Measurements from ENCODE around the gene FUT7. TPM values are rescaled to one million over a fixed set of nuclear protein-coding genes. Genes with fewer than 3 reads are reported as not detected.

FUT7 gene
- total RNA-seq, 5 donors from 2014 or later (not counting 1 experiment from before 2014, with no cell fraction given) = 1.1 to 7.7 (median 5.1) TPM

GRCh38 chr9:136995362-136995761 is 36.5 kb downstream of the FUT7 start:
- ChIA-PET CTCF (interaction anchor here in 1 of 2 donors (1.0 kb wide), 1 partner anchor 100 kb away, joined by 3 read pairs; no protein-coding TSS in a partner anchor), POLR2A (no interaction called here)
- 77% methylated on average over 15 of the region's 30 CpGs for WGBS (ENCODE audit: insufficient coverage)
- H3K4me3 ChIP-seq (ENCODE audit: control insufficient read depth in 1 of 2, extremely low read depth in 1 of 2, low read length in 1 of 2) = no peak overlapping the region
- H3K9me3 Mint-ChIP-seq = no peaks in the 10 kb centered on the region
- no peak overlapping the region for H3K27ac ChIP-seq (ENCODE audit: low read length)
- no peak overlapping the region for H3K27ac Mint-ChIP-seq
- H3K9me3 ChIP-seq = no peaks in the 10 kb centered on the region
- no peak overlapping the region for H3K4me3 Mint-ChIP-seq
- H3K27me3 Mint-ChIP-seq = peaks cover 0 to 4% of the 10 kb centered on the region in 2 donors
- peaks cover 3% of the 10 kb centered on the region for H3K36me3 Mint-ChIP-seq
- H3K4me1 Mint-ChIP-seq = peaks cover 31 to 58% (median 51%) of the 10 kb centered on the region in 3 donors
- H3K36me3 ChIP-seq (ENCODE audit: control insufficient read depth in 2 of 2, extremely low read depth in 1 of 2, insufficient read depth in 1 of 2, low read length in 1 of 2) = peaks cover 4 to 13% of the 10 kb centered on the region in 2 donors
- peak in 1 of 35 experiments; percentile 14 for DNase-seq
- H3K4me1 ChIP-seq (ENCODE audit: control insufficient read depth in 1 of 2, extremely low read depth in 1 of 2, insufficient read depth in 2 of 2, low read length in 2 of 2) = peaks cover 22 to 86% of the 10 kb centered on the region in 2 experiments
- peaks cover 0 to 28% of the 10 kb centered on the region in 2 experiments for H3K27me3 ChIP-seq (replicated peaks in 1 of 2; ENCODE audit: control insufficient read depth in 2 of 2, extremely low read depth in 1 of 2, insufficient read depth in 2 of 2, low read length in 1 of 2)
- no peak for ATAC-seq (replicated peaks in 1 of 4)

- Mint-ChIP-seq H3K9me3 (no peaks in the 10 kb centered on the region), H3K4me1 (peaks cover 31 to 53% (median 46%) of the 10 kb centered on the region in 3 donors), H3K4me3 (no peak overlapping the region), H3K36me3 (peaks cover 3% of the 10 kb centered on the region), H3K27ac (no peak overlapping the region), H3K27me3 (peaks cover 0 to 4% of the 10 kb centered on the region in 2 donors)
- DNase-seq (peak in 1 of 35 experiments; percentile 15), ATAC-seq (replicated peaks in 1 of 4) (no peak)
- Histone ChIP-seq H3K27ac (ENCODE audit: low read length) (no peak overlapping the region), H3K9me3 (no peaks in the 10 kb centered on the region), H3K36me3 (ENCODE audit: control insufficient read depth in 2 of 2, extremely low read depth in 1 of 2, insufficient read depth in 1 of 2, low read length in 1 of 2) (peaks cover 4 to 13% of the 10 kb centered on the region in 2 donors), H3K4me3 (ENCODE audit: control insufficient read depth in 1 of 2, extremely low read depth in 1 of 2, low read length in 1 of 2) (no peak overlapping the region), H3K27me3 (replicated peaks in 1 of 2; ENCODE audit: control insufficient read depth in 2 of 2, extremely low read depth in 1 of 2, insufficient read depth in 2 of 2, low read length in 1 of 2) (peaks cover 0 to 28% of the 10 kb centered on the region in 2 experiments), H3K4me1 (ENCODE audit: control insufficient read depth in 1 of 2, extremely low read depth in 1 of 2, insufficient read depth in 2 of 2, low read length in 2 of 2) (peaks cover 22 to 81% of the 10 kb centered on the region in 2 experiments)
- 86% methylated on average over 33 of the region's 40 CpGs for WGBS (ENCODE audit: insufficient coverage)
- POLR2A ChIA-PET = no interaction called here
- CTCF ChIA-PET = no interaction called here
Observed at GRCh38 chr9:136994888-136995230, 37.0 kb downstream of the FUT7 start.

GRCh38 chr9:136994180-136994887 is 37.6 kb downstream of the FUT7 start:
- DNase-seq (no peak), ATAC-seq (replicated peaks in 1 of 4) (no peak)
- ChIA-PET POLR2A (interaction anchor here in 1 of 2 donors (0.6 kb wide), 1 partner anchor 36 kb away, joined by 3 read pairs; no protein-coding TSS in a partner anchor), CTCF (interaction anchor here in 1 of 2 donors (3.1 kb wide), 1 partner anchor 35 kb away, joined by 9 read pairs; no protein-coding TSS in a partner anchor)
- Histone ChIP-seq H3K4me3 (ENCODE audit: control insufficient read depth in 1 of 2, extremely low read depth in 1 of 2, low read length in 1 of 2) (no peak overlapping the region), H3K27me3 (replicated peaks in 1 of 2; ENCODE audit: control insufficient read depth in 2 of 2, extremely low read depth in 1 of 2, insufficient read depth in 2 of 2, low read length in 1 of 2) (peaks cover 0 to 28% of the 10 kb centered on the region in 2 experiments), H3K9me3 (no peaks in the 10 kb centered on the region), H3K36me3 (ENCODE audit: control insufficient read depth in 2 of 2, extremely low read depth in 1 of 2, insufficient read depth in 1 of 2, low read length in 1 of 2) (peaks cover 4 to 13% of the 10 kb centered on the region in 2 donors), H3K27ac (ENCODE audit: low read length) (peak overlapping the region; percentile 86), H3K4me1 (ENCODE audit: control insufficient read depth in 1 of 2, extremely low read depth in 1 of 2, insufficient read depth in 2 of 2, low read length in 2 of 2) (peaks cover 22 to 76% of the 10 kb centered on the region in 2 experiments)
- Mint-ChIP-seq H3K36me3 (peaks cover 3% of the 10 kb centered on the region), H3K9me3 (no peaks in the 10 kb centered on the region), H3K27ac (peak overlapping the region in 1 of 2 donors; percentile 80), H3K4me3 (peak overlapping the region in 2 of 3 donors; percentile 79 to 84), H3K27me3 (peaks cover 0 to 4% of the 10 kb centered on the region in 2 donors), H3K4me1 (peaks cover 31 to 53% (median 46%) of the 10 kb centered on the region in 3 donors)
- WGBS (ENCODE audit: insufficient coverage) = 92% methylated on average over 46 of the region's 54 CpGs

- H3K27me3 ChIP-seq (replicated peaks in 1 of 2; ENCODE audit: control insufficient read depth in 2 of 2, extremely low read depth in 1 of 2, insufficient read depth in 2 of 2, low read length in 1 of 2) = peaks cover 0 to 23% of the 10 kb centered on the region in 2 experiments
- H3K4me3 ChIP-seq (ENCODE audit: control insufficient read depth in 1 of 2, extremely low read depth in 1 of 2, low read length in 1 of 2) = peak overlapping the region; percentile 84 to 89
- ATAC-seq (replicated peaks in 1 of 4) (no peak), DNase-seq (no peak)
- peaks cover 4 to 13% of the 10 kb centered on the region in 2 donors for H3K36me3 ChIP-seq (ENCODE audit: control insufficient read depth in 2 of 2, extremely low read depth in 1 of 2, insufficient read depth in 1 of 2, low read length in 1 of 2)
- ChIA-PET POLR2A (no interaction called here), CTCF (interaction anchor here in 1 of 2 donors (1.6 to 3.1 kb wide), 2 partner anchors 15 to 36 kb away, joined by 7 to 9 read pairs; no protein-coding TSS in a partner anchor)
- H3K9me3 Mint-ChIP-seq = no peaks in the 10 kb centered on the region
- peak overlapping the region; percentile 79 to 85 (median 84) for H3K4me3 Mint-ChIP-seq
- peaks cover 25 to 42% (median 34%) of the 10 kb centered on the region in 3 donors for H3K4me1 Mint-ChIP-seq
- H3K27ac Mint-ChIP-seq = peak overlapping the region; percentile 84 to 86
- peak overlapping the region; percentile 86 for H3K27ac ChIP-seq (ENCODE audit: low read length)
- WGBS (ENCODE audit: insufficient coverage) = 42% methylated on average over 13 of the region's 18 CpGs
- H3K27me3 Mint-ChIP-seq = peaks cover 0 to under 1% of the 10 kb centered on the region in 2 donors
- H3K4me1 ChIP-seq (ENCODE audit: control insufficient read depth in 1 of 2, extremely low read depth in 1 of 2, insufficient read depth in 2 of 2, low read length in 2 of 2) = peaks cover 22 to 62% of the 10 kb centered on the region in 2 experiments
- peaks cover 3% of the 10 kb centered on the region for H3K36me3 Mint-ChIP-seq
- no peaks in the 10 kb centered on the region for H3K9me3 ChIP-seq
Observed at GRCh38 chr9:136992819-136993369, 39.0 kb downstream of the FUT7 start.

- H3K4me1 Mint-ChIP-seq = peaks cover 19 to 36% (median 27%) of the 10 kb centered on the region in 3 donors
- ChIA-PET POLR2A (no interaction called here), CTCF (interaction anchor here (0.6 to 3.1 kb wide), 6 partner anchors 14 to 143 kb away, joined by 4 to 9 read pairs (median 6); no protein-coding TSS in a partner anchor)
- peak; percentile 84 to 91 (median 88) for ATAC-seq (replicated peaks in 1 of 4)
- WGBS (ENCODE audit: insufficient coverage) = 1% methylated on average over 55 of the region's 92 CpGs
- Histone ChIP-seq H3K27ac (ENCODE audit: low read length) (peak within 1 kb of the TSS; percentile 86), H3K4me3 (ENCODE audit: control insufficient read depth in 1 of 2, extremely low read depth in 1 of 2, low read length in 1 of 2) (peak within 1 kb of the TSS; percentile 84 to 89), H3K9me3 (no peaks in the 10 kb centered on the region), H3K27me3 (replicated peaks in 1 of 2; ENCODE audit: control insufficient read depth in 2 of 2, extremely low read depth in 1 of 2, insufficient read depth in 2 of 2, low read length in 1 of 2) (peaks cover 0 to 21% of the 10 kb centered on the region in 2 experiments), H3K36me3 (ENCODE audit: control insufficient read depth in 2 of 2, extremely low read depth in 1 of 2, insufficient read depth in 1 of 2, low read length in 1 of 2) (peaks cover 4 to 13% of the 10 kb centered on the region in 2 donors), H3K4me1 (ENCODE audit: control insufficient read depth in 1 of 2, extremely low read depth in 1 of 2, insufficient read depth in 2 of 2, low read length in 2 of 2) (peaks cover 17 to 55% of the 10 kb centered on the region in 2 experiments)
- peak within 1 kb of the TSS; percentile 79 to 85 (median 84) for H3K4me3 Mint-ChIP-seq
- peaks cover 0 to 8% of the 10 kb centered on the region in 2 donors for H3K27me3 Mint-ChIP-seq
- H3K36me3 Mint-ChIP-seq = peaks cover 3% of the 10 kb centered on the region
- H3K27ac Mint-ChIP-seq = peak within 1 kb of the TSS; percentile 84 to 86
- DNase-seq = peak; percentile 81 to 96 (median 91)
- H3K9me3 Mint-ChIP-seq = no peaks in the 10 kb centered on the region
Observed at GRCh38 chr9:136991993-136992818, 39.7 kb downstream of the FUT7 start, which contains the start of gene PAXX. PAXX (plus strand) TSS chr9:136992422; CDS start chr9:136992444, 22 bp downstream.

All from T-cell (primary cell).